Activated naive CD4-positive, alpha-beta T cell treated with anti-CD3 and anti-CD28 coated beads, Interleukin-2, amount 10 ng/mL, durations not matched to agents 7 days and 5 days (primary cell): ENCODE data around the gene SIGLEC11.
"Not testable (repeated sequence)": the region's sequence is repeated elsewhere in the genome, so short reads cannot be mapped to it uniquely, and the experiment has no call there.

Experiments used
- CTCF ChIA-PET: fragments of 350-600 bp; sonication (Branson Sonifier 250); formaldehyde crosslinking; loops from one replicate; lab custom pipeline; 2021; ENCODE audit warnings: antibody characterized with exemption; lab: Charles Lee
- DNase-seq: peaks from one replicate; pipeline ENCODE4 v3.0.0-alpha.2; 2020
- H3K27ac Mint-ChIP-seq: one replicate; pipeline ENCODE4 v1.8.0; 2021; ENCODE audit warnings: mild to moderate bottlenecking, moderate library complexity, mixed read lengths
- H3K27me3 Mint-ChIP-seq: one replicate; pipeline ENCODE4 v1.8.0; 2021; ENCODE audit warnings: mild to moderate bottlenecking, mixed read lengths
- H3K36me3 Mint-ChIP-seq: one replicate; pipeline ENCODE4 v1.8.0; 2021; ENCODE audit warnings: mixed read lengths
- H3K4me1 Mint-ChIP-seq: one replicate; pipeline ENCODE4 v1.8.0; 2021; ENCODE audit warnings: mixed read lengths
- H3K4me3 Mint-ChIP-seq: one replicate; pipeline ENCODE4 v1.8.0; 2021; ENCODE audit warnings: mild to moderate bottlenecking, moderate library complexity, mixed read lengths
- H3K9me3 Mint-ChIP-seq: one replicate; pipeline ENCODE4 v1.8.0; 2021; ENCODE audit warnings: mixed read lengths

The SIGLEC11 gene, protein sequence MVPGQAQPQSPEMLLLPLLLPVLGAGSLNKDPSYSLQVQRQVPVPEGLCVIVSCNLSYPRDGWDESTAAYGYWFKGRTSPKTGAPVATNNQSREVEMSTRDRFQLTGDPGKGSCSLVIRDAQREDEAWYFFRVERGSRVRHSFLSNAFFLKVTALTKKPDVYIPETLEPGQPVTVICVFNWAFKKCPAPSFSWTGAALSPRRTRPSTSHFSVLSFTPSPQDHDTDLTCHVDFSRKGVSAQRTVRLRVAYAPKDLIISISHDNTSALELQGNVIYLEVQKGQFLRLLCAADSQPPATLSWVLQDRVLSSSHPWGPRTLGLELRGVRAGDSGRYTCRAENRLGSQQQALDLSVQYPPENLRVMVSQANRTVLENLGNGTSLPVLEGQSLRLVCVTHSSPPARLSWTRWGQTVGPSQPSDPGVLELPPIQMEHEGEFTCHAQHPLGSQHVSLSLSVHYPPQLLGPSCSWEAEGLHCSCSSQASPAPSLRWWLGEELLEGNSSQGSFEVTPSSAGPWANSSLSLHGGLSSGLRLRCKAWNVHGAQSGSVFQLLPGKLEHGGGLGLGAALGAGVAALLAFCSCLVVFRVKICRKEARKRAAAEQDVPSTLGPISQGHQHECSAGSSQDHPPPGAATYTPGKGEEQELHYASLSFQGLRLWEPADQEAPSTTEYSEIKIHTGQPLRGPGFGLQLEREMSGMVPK

DNA sequence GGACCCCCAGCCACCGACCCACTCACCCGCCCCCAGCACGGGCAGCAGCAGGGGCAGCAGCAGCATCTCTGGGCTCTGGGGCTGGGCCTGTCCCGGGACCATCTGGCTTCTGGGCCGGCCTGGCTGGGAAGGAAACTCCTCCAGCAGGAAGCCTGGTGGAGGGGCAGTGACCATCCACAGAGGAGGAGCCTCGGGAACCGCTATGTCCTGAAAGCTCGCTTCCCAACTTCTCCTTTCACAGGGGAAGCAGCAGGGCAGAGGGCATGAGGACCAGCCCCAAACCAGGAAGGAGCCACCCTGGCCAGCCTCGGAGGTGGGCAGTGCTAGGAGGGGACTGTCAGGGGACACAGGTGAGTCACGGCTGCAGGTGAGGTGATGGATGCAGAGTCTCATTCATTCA, at the start of gene SIGLEC11:
SIGLEC11 (minus strand) TSS at position 193 of the 400 bp plus-strand sequence; CDS start at position 102, 91 bp downstream.
- H3K36me3 Mint-ChIP-seq, H3K27me3 Mint-ChIP-seq, H3K4me3 Mint-ChIP-seq, CTCF ChIA-PET, DNase-seq, H3K4me1 Mint-ChIP-seq, H3K27ac Mint-ChIP-seq, H3K9me3 Mint-ChIP-seq: not testable (repeated sequence)

DNA sequence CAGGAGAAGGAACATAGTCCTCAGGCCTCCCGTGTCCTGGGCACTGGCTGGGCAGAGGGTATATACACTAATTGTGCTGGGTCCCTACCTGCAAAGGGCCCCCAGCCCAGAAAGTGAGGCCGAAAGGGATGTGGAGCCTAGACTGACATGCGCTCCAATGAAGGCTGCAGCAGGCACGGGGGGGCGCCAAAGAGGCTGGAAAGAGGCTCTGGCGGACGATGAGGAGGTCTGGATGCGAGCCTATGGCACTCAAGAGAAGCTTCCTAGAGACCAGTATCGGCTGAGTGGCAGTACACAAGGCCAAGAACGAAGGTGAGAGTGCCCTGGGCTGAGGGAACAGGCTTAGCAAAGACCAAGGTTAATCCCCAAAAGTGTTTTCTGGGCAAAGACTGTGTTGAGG, 47.6 kb upstream of the SIGLEC11 start:
- Mint-ChIP-seq H3K4me3 (no peak overlapping the region), H3K4me1 (peaks cover 17% of the 10 kb centered on the region), H3K27ac (peak overlapping the region; percentile 42), H3K9me3 (no peaks in the 10 kb centered on the region), H3K27me3 (no peaks in the 10 kb centered on the region), H3K36me3 (peaks cover 40% of the 10 kb centered on the region)
- DNase-seq: peak; percentile 30
- CTCF ChIA-PET: no interaction called here

DNA sequence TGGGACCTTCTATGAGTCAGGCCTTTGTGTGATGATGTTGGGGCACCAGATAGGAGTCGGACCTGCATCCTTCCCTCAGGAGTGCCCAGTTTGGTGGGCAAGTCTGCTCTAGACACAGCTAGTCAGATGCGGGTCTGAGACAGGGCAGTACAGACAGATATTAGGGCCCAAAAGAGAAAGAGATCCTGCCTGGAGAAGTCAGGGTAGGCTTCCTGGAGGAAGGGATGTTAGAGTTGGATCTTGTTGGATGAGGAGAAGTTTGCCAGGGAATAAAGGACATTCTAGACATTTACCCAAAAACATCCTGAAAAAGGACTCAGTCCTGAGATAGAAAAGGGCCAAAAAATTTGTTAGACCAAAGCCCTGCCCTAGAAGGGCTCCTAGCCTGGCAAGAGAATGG, 47.0 kb upstream of the SIGLEC11 start:
- no peak for DNase-seq
- CTCF ChIA-PET: no interaction called here
- Mint-ChIP-seq H3K27me3 (no peaks in the 10 kb centered on the region), H3K9me3 (no peaks in the 10 kb centered on the region), H3K36me3 (peaks cover 40% of the 10 kb centered on the region), H3K4me3 (no peak overlapping the region), H3K4me1 (peaks cover 22% of the 10 kb centered on the region), H3K27ac (peak overlapping the region; percentile 20)

- H3K4me3 Mint-ChIP-seq: no peak overlapping the region
- no peaks in the 10 kb centered on the region for H3K9me3 Mint-ChIP-seq
- H3K27ac Mint-ChIP-seq: no peak overlapping the region
- H3K36me3 Mint-ChIP-seq: peaks cover 43% of the 10 kb centered on the region
- CTCF ChIA-PET: no interaction called here
- peaks cover 26% of the 10 kb centered on the region for H3K4me1 Mint-ChIP-seq
- H3K27me3 Mint-ChIP-seq: no peaks in the 10 kb centered on the region
- no peak for DNase-seq
These were observed 46.2 kb upstream of the SIGLEC11 start for GRCh38 chr19:50007170-50007569.

- CTCF ChIA-PET: interaction anchor here (2.0 kb wide), 1 partner anchor 12 kb away, joined by 4 read pairs; no protein-coding TSS in a partner anchor
- DNase-seq: no peak
- peaks cover 49% of the 10 kb centered on the region for H3K36me3 Mint-ChIP-seq
These were observed 44.5 kb upstream of the SIGLEC11 start for GRCh38 chr19:50005428-50005827.

GRCh38 chr19:50003810-50004419, 42.9 kb upstream of the SIGLEC11 start:
- Mint-ChIP-seq H3K27me3 (no peaks in the 10 kb centered on the region), H3K4me1 (peaks cover 26% of the 10 kb centered on the region), H3K9me3 (no peaks in the 10 kb centered on the region), H3K4me3 (no peak overlapping the region), H3K36me3 (peaks cover 57% of the 10 kb centered on the region), H3K27ac (peak overlapping the region; percentile 75)
- CTCF ChIA-PET: interaction anchor here (1.0 to 1.3 kb wide), 2 partner anchors 66 to 132 kb away, joined by 3 to 5 read pairs; no protein-coding TSS in a partner anchor
- DNase-seq: peak; percentile 38

More at GRCh38 chr19:50005428-50005827, 44.5 kb upstream of the SIGLEC11 start:
- Mint-ChIP-seq H3K4me1 (peaks cover 26% of the 10 kb centered on the region), H3K9me3 (no peaks in the 10 kb centered on the region), H3K27ac (no peak overlapping the region), H3K27me3 (no peaks in the 10 kb centered on the region), H3K4me3 (no peak overlapping the region)

DNA sequence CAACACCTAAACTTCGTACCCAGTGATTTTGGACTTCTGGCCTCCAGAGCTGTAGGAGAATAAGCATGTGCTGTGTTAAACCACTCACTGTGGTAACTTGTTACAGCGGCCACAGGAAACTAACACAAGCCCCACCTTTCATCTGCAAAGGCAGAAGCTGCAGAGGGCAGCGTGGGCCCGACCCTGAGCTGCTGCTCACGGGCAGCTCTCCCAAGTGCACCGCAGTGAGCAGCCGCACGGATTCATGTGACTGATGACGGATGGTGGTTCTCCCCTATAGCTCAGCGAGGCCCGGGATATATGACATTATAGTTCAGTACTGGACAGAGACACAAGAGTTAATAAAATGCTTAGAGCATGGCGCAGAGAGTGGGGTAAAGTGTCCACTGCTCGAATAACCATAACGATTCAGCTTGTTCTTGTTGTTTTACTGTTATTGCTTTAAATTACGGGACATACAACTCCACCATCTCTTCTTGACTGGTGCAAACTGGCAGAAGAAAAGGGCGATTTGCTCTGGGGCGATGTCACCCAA, 42.3 kb upstream of the SIGLEC11 start:
- CTCF ChIA-PET: interaction anchor here (1.0 to 1.3 kb wide), 2 partner anchors 65 to 133 kb away, joined by 3 to 5 read pairs; no protein-coding TSS in a partner anchor
- Mint-ChIP-seq H3K9me3 (no peaks in the 10 kb centered on the region), H3K27me3 (no peaks in the 10 kb centered on the region), H3K36me3 (peaks cover 52% of the 10 kb centered on the region), H3K4me3 (no peak overlapping the region), H3K4me1 (peaks cover 26% of the 10 kb centered on the region), H3K27ac (no peak overlapping the region)
- no peak for DNase-seq

- Mint-ChIP-seq H3K4me1 (peaks cover 26% of the 10 kb centered on the region), H3K4me3 (no peak overlapping the region), H3K27ac (no peak overlapping the region), H3K36me3 (peaks cover 50% of the 10 kb centered on the region), H3K27me3 (no peaks in the 10 kb centered on the region), H3K9me3 (no peaks in the 10 kb centered on the region)
- no peak for DNase-seq
- CTCF ChIA-PET: interaction anchor here (1.6 kb wide), 1 partner anchor 17 kb away, joined by 5 read pairs; no protein-coding TSS in a partner anchor
These were observed 41.5 kb upstream of the SIGLEC11 start for GRCh38 chr19:50002386-50002960.

GRCh38 chr19:50001775-50002174, 40.8 kb upstream of the SIGLEC11 start:
- no peak for DNase-seq
- Mint-ChIP-seq H3K27me3 (no peaks in the 10 kb centered on the region), H3K27ac (no peak overlapping the region), H3K4me3 (no peak overlapping the region), H3K4me1 (peaks cover 26% of the 10 kb centered on the region), H3K9me3 (no peaks in the 10 kb centered on the region), H3K36me3 (peaks cover 47% of the 10 kb centered on the region)
- CTCF ChIA-PET: interaction anchor here (1.6 kb wide), 1 partner anchor 16 kb away, joined by 5 read pairs; no protein-coding TSS in a partner anchor

GRCh38 chr19:50000841-50001557, 40.0 kb upstream of the SIGLEC11 start:
- CTCF ChIA-PET: no interaction called here
- Mint-ChIP-seq H3K36me3 (peaks cover 47% of the 10 kb centered on the region), H3K9me3 (no peaks in the 10 kb centered on the region), H3K4me3 (no peak overlapping the region), H3K27me3 (no peaks in the 10 kb centered on the region), H3K4me1 (peaks cover 26% of the 10 kb centered on the region), H3K27ac (no peak overlapping the region)
- DNase-seq: no peak

DNA sequence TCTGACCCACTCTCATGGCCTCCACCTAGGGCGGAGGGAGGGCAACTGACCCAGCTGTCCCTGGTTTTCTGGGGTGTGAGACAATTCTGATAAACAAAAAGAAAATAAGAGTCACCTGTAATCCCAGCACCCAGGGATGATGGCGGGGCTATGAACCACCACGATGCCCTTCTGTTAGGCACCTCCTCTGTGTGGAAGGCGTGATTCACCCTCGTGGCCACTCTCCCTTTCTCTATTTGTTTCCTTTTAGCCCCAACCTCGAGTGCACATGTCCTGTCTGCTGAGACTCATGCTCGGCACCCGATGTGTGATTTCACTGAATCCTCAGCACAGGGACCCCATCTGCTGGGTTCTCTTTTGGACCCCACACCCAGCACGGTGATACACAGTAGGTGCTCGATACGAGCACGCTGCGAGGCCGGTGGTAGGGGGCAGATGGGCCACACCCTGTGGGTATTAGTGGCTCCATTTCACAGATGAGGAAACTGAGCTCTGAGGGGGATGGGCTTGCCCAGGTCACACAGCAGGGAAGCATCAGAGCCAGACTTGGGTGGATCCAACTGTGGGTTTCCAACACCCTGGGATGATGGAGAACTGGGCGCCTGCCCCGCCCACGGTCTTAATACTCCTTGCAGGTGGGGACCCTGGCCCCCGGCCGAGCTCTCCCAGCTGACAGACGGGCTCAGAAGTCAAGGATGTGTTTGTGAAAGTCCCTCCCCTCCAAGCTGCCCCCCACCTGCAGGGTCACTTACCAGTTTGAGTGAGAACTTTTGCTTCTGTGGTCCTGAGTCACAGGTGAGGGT, 39.3 kb upstream of the SIGLEC11 start:
- CTCF ChIA-PET: no interaction called here
- H3K4me1 Mint-ChIP-seq: peaks cover 26% of the 10 kb centered on the region
- no peak for DNase-seq
- no peak overlapping the region for H3K27ac Mint-ChIP-seq
- H3K4me3 Mint-ChIP-seq: no peak overlapping the region
- no peaks in the 10 kb centered on the region for H3K27me3 Mint-ChIP-seq
- H3K9me3 Mint-ChIP-seq: no peaks in the 10 kb centered on the region
- peaks cover 51% of the 10 kb centered on the region for H3K36me3 Mint-ChIP-seq

DNA sequence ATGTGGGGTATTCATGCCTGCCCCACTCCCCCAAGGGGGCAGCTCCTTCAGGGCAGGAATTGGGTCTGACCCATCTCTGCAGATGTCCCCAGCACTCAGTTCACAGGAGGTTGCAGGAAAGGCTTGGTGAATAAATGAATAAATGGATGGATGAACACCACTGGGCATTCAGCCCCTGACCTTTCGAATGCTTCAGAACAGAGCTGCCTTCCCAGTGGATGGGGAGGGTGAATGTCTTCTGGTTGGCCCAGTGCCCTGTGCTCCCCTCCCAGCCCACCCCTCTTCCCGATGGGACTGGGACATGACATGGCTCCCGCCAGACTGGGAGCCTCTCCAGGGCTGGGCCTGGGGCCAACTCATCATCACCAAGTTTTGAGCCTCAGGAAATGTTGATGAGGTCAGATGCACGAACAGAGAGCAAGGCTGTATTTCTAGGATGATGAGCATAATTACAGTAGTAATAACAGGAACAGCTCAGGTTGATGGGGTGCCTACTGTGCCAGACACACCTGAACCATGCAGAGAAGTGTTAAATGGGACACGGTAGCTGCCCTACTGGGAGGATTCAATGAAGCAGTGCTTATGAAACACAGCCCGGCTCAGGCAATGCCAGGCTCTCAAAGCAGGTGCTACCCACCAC, 38.5 kb upstream of the SIGLEC11 start:
- H3K4me3 Mint-ChIP-seq: no peak overlapping the region

More for the DNA sequence above, 38.5 kb upstream of the SIGLEC11 start:
- Mint-ChIP-seq H3K36me3 (peaks cover 52% of the 10 kb centered on the region), H3K4me1 (peaks cover 19% of the 10 kb centered on the region), H3K27me3 (no peaks in the 10 kb centered on the region), H3K27ac (no peak overlapping the region), H3K9me3 (no peaks in the 10 kb centered on the region)
- CTCF ChIA-PET: no interaction called here
- DNase-seq: no peak
